ENCODE data around the gene ANKRD12. TPM values are rescaled to one million over a fixed set of nuclear protein-coding genes. Genes with fewer than 3 reads are reported as not detected.
"Not testable (repeated sequence)": the region's sequence is repeated elsewhere in the genome, so short reads cannot be mapped to it uniquely, and the experiment has no call there.

Gene ANKRD12
- total RNA-seq, 6 experiments from 2014 or later = 26.5 to 31.3 (median 29.8) TPM

DNA sequence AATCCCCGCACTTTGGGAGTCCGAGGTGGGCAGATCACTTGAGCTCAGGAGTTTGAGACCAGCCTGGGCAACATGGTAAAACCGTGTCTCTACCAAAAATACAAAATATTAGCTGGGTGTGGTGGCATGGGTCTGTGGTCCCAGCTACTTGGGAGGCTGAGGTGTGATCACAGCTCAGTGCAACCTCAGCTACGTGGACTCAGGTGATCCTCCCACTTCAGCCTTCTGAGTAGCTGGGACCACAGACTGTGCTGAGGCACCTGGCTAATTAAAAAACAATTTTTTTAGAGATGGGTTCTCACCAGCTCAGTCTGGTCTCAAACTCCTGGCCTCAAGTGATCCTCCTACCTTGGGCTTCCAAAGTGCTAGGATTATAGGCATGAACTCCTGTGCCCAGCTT lies 23.4 kb downstream of the ANKRD12 start:
- Mint-ChIP-seq H3K4me3 (no peak overlapping the region), H3K27me3 (ENCODE audit: insufficient read depth) (peaks cover 2% of the 10 kb centered on the region), H3K27ac (no peak overlapping the region), H3K4me1 (ENCODE audit: low read depth) (no peaks in the 10 kb centered on the region), H3K36me3 (ENCODE audit: low read depth) (peaks cover 31% of the 10 kb centered on the region), H3K9me3 (peaks cover 30% of the 10 kb centered on the region)
- no peak for DNase-seq
- TF ChIP-seq, protein P1, sequence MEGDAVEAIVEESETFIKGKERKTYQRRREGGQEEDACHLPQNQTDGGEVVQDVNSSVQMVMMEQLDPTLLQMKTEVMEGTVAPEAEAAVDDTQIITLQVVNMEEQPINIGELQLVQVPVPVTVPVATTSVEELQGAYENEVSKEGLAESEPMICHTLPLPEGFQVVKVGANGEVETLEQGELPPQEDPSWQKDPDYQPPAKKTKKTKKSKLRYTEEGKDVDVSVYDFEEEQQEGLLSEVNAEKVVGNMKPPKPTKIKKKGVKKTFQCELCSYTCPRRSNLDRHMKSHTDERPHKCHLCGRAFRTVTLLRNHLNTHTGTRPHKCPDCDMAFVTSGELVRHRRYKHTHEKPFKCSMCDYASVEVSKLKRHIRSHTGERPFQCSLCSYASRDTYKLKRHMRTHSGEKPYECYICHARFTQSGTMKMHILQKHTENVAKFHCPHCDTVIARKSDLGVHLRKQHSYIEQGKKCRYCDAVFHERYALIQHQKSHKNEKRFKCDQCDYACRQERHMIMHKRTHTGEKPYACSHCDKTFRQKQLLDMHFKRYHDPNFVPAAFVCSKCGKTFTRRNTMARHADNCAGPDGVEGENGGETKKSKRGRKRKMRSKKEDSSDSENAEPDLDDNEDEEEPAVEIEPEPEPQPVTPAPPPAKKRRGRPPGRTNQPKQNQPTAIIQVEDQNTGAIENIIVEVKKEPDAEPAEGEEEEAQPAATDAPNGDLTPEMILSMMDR (IDR thresholded peaks at IDR 0.05) = no peak

- H3K27ac Mint-ChIP-seq; DNase-seq; H3K4me1 Mint-ChIP-seq (ENCODE audit: low read depth); H3K27me3 Mint-ChIP-seq (ENCODE audit: insufficient read depth); H3K4me3 Mint-ChIP-seq: not testable (repeated sequence)
- H3K9me3 Mint-ChIP-seq = peaks cover 38% of the 10 kb centered on the region
- peaks cover 39% of the 10 kb centered on the region for H3K36me3 Mint-ChIP-seq (ENCODE audit: low read depth)
Observed at GRCh38 chr18:9162663-9163062, 26.1 kb downstream of the ANKRD12 start.

DNA sequence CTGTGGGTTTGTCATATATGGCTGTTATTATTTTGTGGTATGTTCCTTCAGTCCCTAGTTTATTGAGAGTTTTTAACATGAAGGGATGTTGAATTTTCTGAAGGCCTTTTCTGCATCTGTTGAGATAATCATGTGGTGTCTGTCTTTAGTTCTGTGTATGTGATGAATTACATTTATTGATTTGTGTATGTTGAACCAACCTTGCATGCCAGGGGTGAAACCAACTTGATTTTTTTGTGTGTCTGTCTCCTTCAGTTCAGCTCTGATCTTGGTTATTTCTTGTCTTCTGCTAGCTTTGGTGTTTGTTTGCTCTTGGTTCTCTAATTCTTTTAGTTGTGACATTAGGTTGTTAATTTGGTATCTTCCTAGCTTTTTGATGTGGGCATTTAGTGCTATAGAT lies 27.6 kb downstream of the ANKRD12 start:
- H3K9me3 Mint-ChIP-seq = peaks cover 38% of the 10 kb centered on the region

DNA sequence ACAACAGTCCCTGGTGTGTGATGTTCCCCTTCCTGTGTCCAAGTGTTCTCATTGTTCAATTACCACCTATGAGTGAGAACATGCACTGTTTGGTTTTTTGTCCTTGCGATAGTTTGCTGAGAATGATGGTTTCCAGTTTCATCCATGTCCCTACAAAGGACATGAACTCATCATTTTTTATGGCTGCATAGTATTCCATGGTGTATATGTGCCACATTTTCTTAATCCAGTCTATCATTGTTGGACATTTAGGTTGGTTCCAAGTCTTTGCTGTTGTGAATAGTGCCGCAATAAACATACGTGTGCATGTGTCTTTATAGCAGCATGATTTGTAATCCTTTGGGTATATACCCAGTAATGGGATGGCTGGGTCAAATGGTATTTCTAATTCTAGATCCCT lies 29.3 kb downstream of the ANKRD12 start:
- not testable (repeated sequence) for H3K27ac Mint-ChIP-seq; H3K4me1 Mint-ChIP-seq (ENCODE audit: low read depth); H3K27me3 Mint-ChIP-seq (ENCODE audit: insufficient read depth); H3K4me3 Mint-ChIP-seq; DNase-seq
- Mint-ChIP-seq H3K9me3 (peaks cover 38% of the 10 kb centered on the region), H3K36me3 (ENCODE audit: low read depth) (peaks cover 46% of the 10 kb centered on the region)

More for the DNA sequence above, 27.6 kb downstream of the ANKRD12 start:
- H3K27me3 Mint-ChIP-seq (ENCODE audit: insufficient read depth); H3K4me1 Mint-ChIP-seq (ENCODE audit: low read depth); H3K27ac Mint-ChIP-seq; H3K4me3 Mint-ChIP-seq; DNase-seq: not testable (repeated sequence)
- peaks cover 40% of the 10 kb centered on the region for H3K36me3 Mint-ChIP-seq (ENCODE audit: low read depth)

DNA sequence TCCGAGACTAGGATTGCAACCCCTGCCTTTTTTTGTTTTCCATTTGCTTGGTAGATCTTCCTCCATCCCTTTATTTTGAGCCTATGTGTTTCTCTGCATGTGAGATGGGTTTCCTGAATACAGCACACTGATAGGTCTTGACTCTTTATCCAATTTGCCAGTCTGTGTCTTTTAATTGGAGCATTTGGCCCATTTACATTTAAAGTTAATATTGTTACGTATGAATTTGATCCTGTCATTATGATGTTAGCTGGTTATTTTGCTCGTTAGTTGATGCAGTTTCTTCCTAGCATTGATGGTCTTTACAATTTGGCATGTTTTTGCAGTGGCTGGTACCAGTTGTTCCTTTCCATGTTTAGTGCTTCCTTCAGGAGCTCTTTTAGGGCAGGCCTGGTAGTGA lies 32.9 kb downstream of the ANKRD12 start:
- H3K27me3 Mint-ChIP-seq (ENCODE audit: insufficient read depth); H3K4me1 Mint-ChIP-seq (ENCODE audit: low read depth): not testable (repeated sequence)
- H3K9me3 Mint-ChIP-seq = peaks cover 18% of the 10 kb centered on the region

GRCh38 chr18:9171919-9172318 lies 35.3 kb downstream of the ANKRD12 start:
- H3K36me3 Mint-ChIP-seq (ENCODE audit: low read depth) = peaks cover 17% of the 10 kb centered on the region

More for the DNA sequence above, 32.9 kb downstream of the ANKRD12 start:
- H3K27ac Mint-ChIP-seq, DNase-seq, H3K4me3 Mint-ChIP-seq: not testable (repeated sequence)
- H3K36me3 Mint-ChIP-seq (ENCODE audit: low read depth) = peaks cover 26% of the 10 kb centered on the region

GRCh38 chr18:9172506-9173127 lies 36.0 kb downstream of the ANKRD12 start:
- peaks cover 3% of the 10 kb centered on the region; the same call in 1 of the 2 replicates for H3K4me1 Mint-ChIP-seq (ENCODE audit: low read depth)
- H3K9me3 Mint-ChIP-seq = 0 out of 2 replicates have a peak, but pooled peaks cover 5% of the 10 kb centered on the region
- H3K27me3 Mint-ChIP-seq (ENCODE audit: insufficient read depth) = no peaks in the 10 kb centered on the region; the same call in 1 of the 2 replicates
- no peak for DNase-seq
- no peak overlapping the region for H3K27ac Mint-ChIP-seq
- TF ChIP-seq, protein P1 (IDR thresholded peaks at IDR 0.05) = no peak
- H3K36me3 Mint-ChIP-seq (ENCODE audit: low read depth) = peaks cover 14% of the 10 kb centered on the region
- H3K4me3 Mint-ChIP-seq = no peak overlapping the region

More at GRCh38 chr18:9171919-9172318, 35.3 kb downstream of the ANKRD12 start:
- H3K4me1 Mint-ChIP-seq (ENCODE audit: low read depth); H3K27me3 Mint-ChIP-seq (ENCODE audit: insufficient read depth); H3K27ac Mint-ChIP-seq; H3K4me3 Mint-ChIP-seq; DNase-seq; H3K9me3 Mint-ChIP-seq: not testable (repeated sequence)

DNA sequence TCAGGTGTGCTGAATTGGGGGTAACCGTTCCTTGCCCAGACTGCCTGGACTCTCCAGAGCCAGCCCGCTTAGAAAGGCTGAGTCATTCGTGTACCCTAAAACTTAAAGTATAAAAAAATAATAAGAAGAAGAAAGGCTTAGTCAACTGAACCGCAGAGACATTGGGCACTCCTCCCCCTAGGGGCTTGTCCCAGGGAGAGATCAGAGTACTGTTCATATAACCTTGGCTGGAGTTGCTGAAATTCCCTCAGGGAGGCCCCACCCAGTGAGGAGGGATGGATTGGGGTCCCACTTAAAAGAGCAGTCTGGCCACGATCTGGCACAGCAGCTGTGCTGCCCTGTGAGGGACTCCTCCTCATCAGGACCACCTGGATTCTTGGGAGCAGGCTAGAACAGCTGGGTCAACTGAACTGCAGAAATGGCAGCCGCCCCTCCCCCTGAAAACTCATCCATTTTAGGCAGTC lies 37.2 kb downstream of the ANKRD12 start:
- H3K36me3 Mint-ChIP-seq (ENCODE audit: low read depth) = peaks cover 12% of the 10 kb centered on the region
- H3K9me3 Mint-ChIP-seq = 0 out of 2 replicates have a peak, but pooled peaks cover 5% of the 10 kb centered on the region
- H3K27ac Mint-ChIP-seq = no peak overlapping the region
- TF ChIP-seq, protein P1 (IDR thresholded peaks at IDR 0.05) = no peak
- peaks cover 15% of the 10 kb centered on the region for H3K4me1 Mint-ChIP-seq (ENCODE audit: low read depth)
- no peak for DNase-seq
- H3K27me3 Mint-ChIP-seq (ENCODE audit: insufficient read depth) = no peaks in the 10 kb centered on the region; the same call in 1 of the 2 replicates
- H3K4me3 Mint-ChIP-seq = no peak overlapping the region
